Stimulated activated CD8-positive, alpha-beta memory T cell treated with anti-CD3 and anti-CD28 coated beads, Interleukin-4, amount 100 ng/mL, for 4 hours (primary cell): ENCODE data around the gene HOXC13.

Experiments
- DNase-seq, 2 donors: peaks; one replicate each; pipeline ENCODE4 v3.0.0-alpha.2; 2020; ENCODE audit warnings: low read depth in 2 of 2, low spot score in 1 of 2

The HOXC13 gene

GRCh38 chr12:53980104-53980801 is 41.6 kb downstream of the HOXC13 start:
- no peak for DNase-seq

DNA sequence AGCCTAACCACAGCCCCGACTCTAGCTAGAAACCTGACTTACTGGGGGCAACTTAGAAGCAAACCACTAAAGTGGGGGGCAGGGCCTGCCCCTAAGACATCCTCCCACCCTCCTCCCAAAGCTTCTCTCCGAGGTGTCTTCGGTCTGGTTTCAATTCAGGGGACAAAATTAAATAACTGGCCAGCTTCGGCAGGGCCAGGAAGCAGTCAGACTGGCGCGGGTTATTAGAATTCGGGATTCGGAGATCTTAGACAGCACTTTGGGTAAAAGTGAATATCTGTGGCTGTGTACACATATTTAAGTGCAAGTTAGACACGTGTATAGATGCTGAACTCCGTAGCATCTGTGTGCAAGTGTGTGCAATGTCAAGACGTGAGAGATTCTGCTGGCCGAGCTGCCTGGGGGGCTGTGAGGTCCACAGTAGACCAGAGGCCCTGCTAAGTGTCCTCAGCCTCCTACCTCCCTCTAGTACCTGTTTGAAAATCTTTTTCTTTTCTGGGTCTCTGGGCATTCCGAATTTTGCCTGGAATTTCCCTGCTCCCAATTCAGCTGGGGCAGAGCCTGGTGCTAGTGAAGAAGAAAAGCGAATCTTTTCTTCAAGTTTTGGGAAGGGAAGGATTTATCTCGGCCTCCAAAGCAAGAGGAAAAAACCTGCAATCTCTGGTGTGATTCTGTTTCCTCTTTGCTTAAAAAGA is 42.3 kb downstream of the HOXC13 start:
- DNase-seq = no peak

GRCh38 chr12:53981634-53982565 is 43.3 kb downstream of the HOXC13 start:
- DNase-seq = no peak

DNA sequence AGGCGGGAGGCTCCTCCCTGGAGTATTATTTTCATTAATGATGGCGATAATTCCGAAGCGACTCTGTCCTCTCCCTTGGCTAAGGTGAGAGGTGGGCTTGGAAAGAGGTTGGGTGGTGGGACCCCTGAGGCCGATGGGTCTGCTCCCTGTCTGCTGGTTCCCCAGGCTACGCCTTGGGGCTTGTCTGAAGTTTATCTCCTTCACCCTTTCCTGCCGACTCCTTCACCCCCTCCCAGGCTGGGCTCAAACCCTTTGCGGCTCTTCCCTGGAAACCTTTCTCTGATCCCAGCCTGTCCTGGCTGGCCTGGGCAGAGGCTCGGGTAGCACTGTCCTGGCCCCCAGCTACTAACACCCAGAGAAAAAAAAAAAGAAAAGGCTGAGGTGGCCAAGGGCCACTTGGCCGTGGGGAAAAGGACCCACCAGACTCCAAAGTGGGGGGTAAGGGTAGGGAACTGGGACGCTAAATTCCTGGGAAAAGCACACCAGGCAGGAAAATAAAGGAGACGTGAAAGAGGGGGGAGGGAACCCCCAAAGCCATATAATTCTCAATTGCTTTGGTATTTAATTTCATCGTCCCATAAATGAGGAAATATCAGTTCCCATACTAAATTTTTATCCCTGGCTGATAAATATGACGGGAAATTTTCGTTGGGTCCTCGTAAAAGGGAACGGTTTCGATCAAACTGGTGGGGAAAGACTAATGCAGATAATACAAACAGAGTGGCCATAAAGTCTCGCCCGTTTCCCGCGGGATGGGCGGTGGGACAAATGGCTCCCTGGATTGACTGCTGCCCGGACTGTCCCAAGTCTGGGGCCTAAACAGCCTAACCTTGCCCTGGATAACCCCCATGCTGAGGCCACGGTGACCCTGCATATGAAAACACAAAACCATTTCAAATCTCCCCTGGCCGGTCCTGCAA is 44.3 kb downstream of the HOXC13 start:
- no peak for DNase-seq

DNA sequence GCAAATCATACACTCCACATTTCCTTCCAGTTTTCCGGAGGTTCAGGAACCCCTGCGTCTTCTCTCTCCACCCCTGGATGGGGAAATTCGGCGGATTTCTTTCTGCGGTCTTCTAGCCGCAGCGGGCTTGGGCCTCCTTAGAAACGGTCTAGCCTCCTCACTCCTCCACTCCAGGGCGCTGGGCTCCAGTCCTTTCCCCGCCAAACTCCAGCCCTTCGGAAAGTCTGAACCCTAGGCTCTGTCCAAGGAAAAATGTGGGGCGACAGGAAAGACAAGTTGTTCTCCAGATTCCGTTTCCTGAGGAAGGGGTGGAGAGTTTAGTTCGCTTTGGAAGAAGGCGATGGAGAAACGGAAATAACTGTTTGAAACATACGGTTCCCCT is 44.9 kb downstream of the HOXC13 start:
- DNase-seq = no peak

GRCh38 chr12:53983950-53984572 is 45.4 kb downstream of the HOXC13 start:
- no peak for DNase-seq

DNA sequence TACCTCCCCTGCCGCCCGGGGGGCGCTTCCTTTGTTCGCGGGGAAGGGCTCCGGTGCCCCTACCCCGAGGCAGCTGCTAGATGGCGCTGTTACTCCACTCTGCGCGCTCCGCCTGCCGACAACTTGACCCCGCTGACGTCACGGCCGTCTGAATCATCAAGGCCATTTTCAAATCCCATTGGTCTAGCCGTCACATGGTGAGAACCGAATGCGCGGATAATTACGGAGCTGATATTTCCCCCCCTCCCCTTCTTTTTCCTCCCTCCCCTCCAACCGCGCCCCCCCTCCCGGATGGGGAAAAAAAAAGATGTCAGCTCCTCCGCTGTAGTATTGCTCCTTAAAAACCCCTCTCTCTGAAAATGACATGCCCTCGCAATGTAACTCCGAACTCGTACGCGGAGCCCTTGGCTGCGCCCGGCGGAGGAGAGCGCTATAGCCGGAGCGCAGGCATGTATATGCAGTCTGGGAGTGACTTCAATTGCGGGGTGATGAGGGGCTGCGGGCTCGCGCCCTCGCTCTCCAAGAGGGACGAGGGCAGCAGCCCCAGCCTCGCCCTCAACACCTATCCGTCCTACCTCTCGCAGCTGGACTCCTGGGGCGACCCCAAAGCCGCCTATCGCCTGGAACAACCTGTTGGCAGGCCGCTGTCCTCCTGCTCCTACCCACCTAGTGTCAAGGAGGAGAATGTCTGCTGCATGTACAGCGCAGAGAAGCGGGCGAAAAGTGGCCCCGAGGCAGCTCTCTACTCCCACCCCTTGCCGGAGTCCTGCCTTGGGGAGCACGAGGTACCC is 46.5 kb downstream of the HOXC13 start, which contains the start of gene HOXC10:
Gene HOXC10 (plus strand): TSS at position 246 of the 791 bp plus-strand sequence. CDS start 114 bp downstream, at position 360.
- peak; percentile 51 to 63 for DNase-seq

GRCh38 chr12:53985692-53985993 is 47.0 kb downstream of the HOXC13 start:
- no peak for DNase-seq

GRCh38 chr12:53985994-53986685 is 47.5 kb downstream of the HOXC13 start:
- DNase-seq = no peak

DNA sequence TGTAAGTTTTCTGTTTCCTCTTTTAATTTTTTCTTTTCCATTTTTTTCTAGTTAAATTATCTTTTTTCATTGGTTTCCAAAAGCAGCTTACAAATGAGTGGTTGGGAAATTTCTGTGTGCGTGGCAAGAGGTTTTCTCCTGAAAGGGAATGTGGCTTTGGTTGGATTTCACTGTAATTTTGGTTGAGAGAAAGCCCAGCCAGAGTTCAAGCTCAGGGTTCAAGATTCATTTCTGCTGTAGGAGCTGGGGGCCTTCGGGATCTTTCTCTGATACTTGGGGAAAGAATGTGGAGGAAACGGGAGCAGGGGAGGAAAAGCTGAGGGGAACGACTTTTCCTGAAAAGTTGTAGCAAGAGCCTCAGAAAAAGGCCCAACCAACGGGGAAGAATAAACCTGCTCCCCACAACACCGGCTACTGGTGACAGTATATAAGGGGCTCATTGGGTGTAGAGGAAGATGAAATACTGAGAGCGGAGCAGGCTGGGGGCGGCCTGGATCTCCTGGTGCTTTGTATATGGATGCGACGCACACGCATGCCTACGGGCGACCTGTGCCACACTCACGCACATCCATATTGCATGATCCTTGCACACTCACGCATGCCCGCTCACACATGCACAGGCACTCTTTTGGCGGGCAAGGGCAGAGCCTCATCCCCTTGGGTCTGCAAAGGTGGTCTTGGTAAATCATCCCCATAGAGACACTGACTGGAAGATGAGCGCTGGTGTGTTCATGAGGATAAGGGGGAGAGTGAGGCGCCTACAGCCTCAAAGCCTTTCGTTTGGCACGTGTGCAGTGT is 48.3 kb downstream of the HOXC13 start:
- DNase-seq = no peak

DNA sequence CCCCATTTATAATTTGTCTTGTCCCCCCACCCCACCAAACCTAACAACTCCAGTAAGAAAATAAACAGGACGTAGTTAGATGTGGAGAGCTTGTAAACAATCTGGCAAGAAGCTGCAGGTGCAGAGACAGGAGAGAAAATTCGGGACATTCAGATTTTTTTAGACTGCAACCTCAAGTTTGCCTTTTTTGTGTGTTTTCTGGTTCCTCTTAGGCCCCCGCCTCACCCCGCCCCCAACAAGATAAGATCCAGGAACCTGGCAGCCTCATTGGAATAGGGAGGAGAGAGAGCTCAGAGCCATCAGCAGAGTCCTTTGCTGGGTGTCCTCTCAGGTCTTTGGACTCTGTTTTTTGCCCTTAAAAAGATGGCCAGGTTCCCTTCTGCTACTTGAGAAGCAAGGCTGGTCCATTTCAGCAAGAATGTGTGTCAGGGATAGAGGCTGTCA is 49.2 kb downstream of the HOXC13 start:
- no peak for DNase-seq

- no peak for DNase-seq
These were observed 50.1 kb downstream of the HOXC13 start for GRCh38 chr12:53988541-53989226.

DNA sequence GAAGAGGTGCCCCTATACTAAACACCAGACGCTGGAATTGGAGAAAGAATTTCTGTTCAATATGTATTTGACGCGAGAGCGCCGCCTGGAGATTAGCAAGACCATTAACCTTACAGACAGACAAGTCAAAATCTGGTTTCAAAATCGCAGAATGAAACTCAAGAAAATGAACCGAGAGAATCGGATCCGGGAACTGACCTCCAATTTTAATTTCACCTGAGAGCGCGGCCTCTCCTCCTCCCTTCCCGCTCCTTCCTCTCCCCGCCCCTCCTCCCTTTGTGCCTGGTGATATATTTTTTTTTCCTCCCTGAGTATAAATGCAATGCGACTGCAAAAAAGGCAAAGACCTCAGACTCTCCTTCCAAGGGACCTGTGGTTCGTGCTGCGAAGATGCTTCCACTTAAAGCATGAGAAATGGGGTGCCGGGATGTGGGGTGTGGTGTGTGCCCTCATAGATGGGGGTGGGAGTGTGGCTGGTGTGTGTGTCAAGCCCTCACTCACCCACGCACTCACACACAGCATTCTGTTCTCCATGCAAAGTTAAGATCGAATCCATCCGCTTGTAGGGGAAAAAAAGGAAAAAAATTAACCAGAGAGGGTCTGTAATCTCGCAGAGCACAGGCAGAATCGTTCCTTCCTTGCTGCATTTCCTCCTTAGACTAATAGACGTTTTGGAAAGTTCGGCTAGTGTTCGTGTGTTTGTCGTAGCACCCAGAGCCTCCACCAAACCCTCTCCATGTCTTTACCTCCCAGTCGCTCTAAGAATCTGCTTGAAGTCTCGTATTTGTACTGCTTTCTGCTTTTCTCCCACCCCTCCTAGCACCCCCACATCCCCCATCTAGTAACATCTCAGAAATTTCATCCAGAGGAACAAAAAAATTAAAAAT is 50.8 kb downstream of the HOXC13 start:
- no peak for DNase-seq

DNA sequence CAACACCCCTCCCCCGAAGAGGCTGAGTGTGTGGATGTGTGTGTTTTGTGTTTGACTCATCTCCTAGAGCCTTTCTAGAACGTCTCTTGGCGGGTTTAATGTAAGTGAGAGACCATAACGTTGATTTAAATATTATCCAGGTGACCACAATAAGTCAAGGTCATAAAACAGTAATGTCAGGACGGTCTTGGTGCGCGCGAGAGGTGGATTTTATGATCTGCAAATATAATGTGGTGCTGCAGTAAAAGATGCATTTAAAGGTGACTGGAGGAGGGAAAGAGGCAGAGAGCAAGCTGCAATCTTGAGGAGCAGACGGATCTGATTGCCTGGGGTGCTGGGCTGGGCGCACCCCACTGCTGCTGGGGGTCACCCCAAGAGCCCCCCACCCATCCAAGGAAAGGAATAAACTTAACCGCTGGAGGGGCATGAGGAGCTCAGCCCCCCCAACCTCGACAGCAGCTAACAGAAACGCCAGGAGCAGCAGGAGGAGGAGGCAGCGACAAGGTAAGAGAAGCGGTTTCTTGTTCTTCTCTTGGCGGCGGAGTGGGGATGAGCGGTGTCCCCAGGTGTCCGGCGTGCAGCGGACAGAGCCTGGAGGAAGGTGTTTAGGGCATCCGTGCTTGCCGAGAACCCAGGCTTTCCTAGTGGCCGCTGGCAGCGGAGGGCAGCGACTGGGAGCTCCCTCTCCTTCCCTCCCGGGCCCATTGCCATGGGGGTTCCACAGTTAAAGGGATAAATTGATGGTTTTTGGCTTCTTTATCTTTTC is 51.9 kb downstream of the HOXC13 start:
- no peak for DNase-seq

DNA sequence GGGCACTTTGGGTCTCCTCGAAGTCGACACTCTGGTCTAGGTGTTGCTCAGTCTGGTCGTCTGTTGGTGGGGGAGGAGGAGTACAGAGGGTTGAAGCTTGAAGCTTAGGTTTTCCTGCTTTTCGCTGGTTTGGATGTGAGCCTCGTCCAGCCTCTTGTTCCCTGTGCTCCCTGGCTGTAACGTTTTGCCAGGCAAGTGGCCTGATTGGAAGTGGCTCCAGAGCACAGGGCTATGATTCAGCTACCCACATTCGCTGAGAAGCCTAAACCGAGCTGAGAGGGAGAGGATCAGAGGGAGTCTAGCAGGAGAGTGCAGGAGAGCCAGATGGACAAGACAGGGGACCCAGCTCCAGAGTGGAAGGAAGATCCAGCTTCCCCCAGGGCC is 52.4 kb downstream of the HOXC13 start:
- no peak for DNase-seq

- no peak for DNase-seq
These were observed 53.8 kb downstream of the HOXC13 start for GRCh38 chr12:53992377-53992889.
